ENCODE data around the gene LRRFIP2.

GRCh38 chr3:37117548-37117947, 56.8 kb downstream of the LRRFIP2 start:
- no peak for TF ChIP-seq CTCF (IDR thresholded peaks at IDR 0.05)
- TF ChIP-seq POLR2A (IDR thresholded peaks at IDR 0.05), result no peak
